Breast epithelium (tissue), 3 donors: Measurements from ENCODE around the gene KLHL8.

ENCODE experiments used
- POLR2A ChIP-seq: fragments of 450-650 bp; IDR thresholded peaks from one replicate; pipeline ENCODE4 v1.6.1; 2016; ENCODE audit warnings: antibody characterized with exemption, mild to moderate bottlenecking, moderate library complexity
- POLR2AphosphoS5 ChIP-seq, 3 donors: sonication (generic); formaldehyde crosslinking; IDR thresholded peaks; one replicate each; pipeline ENCODE4 v1.6.1; 2017; ENCODE audit warnings: antibody characterized with exemption in 3 of 3
- TF ChIP-seq, protein P1 (sequence below), 3 donors: fragments of 450-650 bp; IDR thresholded peaks; one replicate each; pipeline ENCODE4 v1.5.1; 2016 to 2017; ENCODE audit warnings: antibody characterized with exemption in 3 of 3, mild to moderate bottlenecking in 3 of 3, moderate library complexity in 3 of 3

DNA sequence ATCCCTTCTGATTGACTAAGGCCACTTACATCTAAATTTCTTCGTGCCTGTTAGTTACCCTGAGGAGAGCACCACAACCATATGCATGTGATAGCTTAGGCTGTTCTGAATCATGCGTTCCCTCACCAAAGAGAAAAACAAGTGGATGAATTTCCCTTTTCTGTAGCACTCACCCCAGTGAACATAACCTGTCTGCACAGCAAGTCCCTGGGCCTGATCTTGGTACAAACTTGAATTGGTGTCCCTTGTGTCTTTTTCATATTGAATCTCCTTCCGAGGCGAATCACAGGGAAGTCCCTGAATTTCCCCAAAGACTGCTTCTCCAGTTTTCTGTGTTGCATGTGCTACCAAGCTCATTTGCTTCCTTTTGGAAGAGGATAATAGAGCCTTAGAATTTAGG is 100.4 kb downstream of the KLHL8 start:
- TF ChIP-seq, protein P1, sequence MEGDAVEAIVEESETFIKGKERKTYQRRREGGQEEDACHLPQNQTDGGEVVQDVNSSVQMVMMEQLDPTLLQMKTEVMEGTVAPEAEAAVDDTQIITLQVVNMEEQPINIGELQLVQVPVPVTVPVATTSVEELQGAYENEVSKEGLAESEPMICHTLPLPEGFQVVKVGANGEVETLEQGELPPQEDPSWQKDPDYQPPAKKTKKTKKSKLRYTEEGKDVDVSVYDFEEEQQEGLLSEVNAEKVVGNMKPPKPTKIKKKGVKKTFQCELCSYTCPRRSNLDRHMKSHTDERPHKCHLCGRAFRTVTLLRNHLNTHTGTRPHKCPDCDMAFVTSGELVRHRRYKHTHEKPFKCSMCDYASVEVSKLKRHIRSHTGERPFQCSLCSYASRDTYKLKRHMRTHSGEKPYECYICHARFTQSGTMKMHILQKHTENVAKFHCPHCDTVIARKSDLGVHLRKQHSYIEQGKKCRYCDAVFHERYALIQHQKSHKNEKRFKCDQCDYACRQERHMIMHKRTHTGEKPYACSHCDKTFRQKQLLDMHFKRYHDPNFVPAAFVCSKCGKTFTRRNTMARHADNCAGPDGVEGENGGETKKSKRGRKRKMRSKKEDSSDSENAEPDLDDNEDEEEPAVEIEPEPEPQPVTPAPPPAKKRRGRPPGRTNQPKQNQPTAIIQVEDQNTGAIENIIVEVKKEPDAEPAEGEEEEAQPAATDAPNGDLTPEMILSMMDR (IDR thresholded peaks at IDR 0.05) = no peak
- TF ChIP-seq POLR2A (no peak), POLR2AphosphoS5 (IDR thresholded peaks at IDR 0.05) (no peak)
